Embryonic facial prominence (tissue), 1 donor: ENCODE measurements around the gene RXRA.

Source experiments
- DNase-seq: peaks from one replicate; pipeline ENCODE4 v3.0.0-alpha.2; 2016; ENCODE audit errors: extremely low spot score

RXRA gene

GRCh38 chr9:134414900-134415425, 88.7 kb downstream of the RXRA start:
- DNase-seq, result no peak

GRCh38 chr9:134416385-134417015, 90.2 kb downstream of the RXRA start:
- no peak for DNase-seq

- DNase-seq, result no peak
These were observed 92.1 kb downstream of the RXRA start for GRCh38 chr9:134418354-134418753.

- no peak for DNase-seq
These were observed 92.9 kb downstream of the RXRA start for GRCh38 chr9:134419000-134419683.

GRCh38 chr9:134419684-134420076, 93.4 kb downstream of the RXRA start:
- DNase-seq, result no peak

- no peak for DNase-seq
These were observed 94.1 kb downstream of the RXRA start for GRCh38 chr9:134420281-134420845.

- no peak for DNase-seq
These were observed 94.7 kb downstream of the RXRA start for GRCh38 chr9:134420974-134421432.

GRCh38 chr9:134421888-134422287, 95.6 kb downstream of the RXRA start:
- DNase-seq, result no peak

- no peak for DNase-seq
These were observed 96.2 kb downstream of the RXRA start for GRCh38 chr9:134422301-134423090.

- DNase-seq, result no peak
These were observed 96.9 kb downstream of the RXRA start for GRCh38 chr9:134423166-134423565.

GRCh38 chr9:134423749-134424148, 97.5 kb downstream of the RXRA start:
- DNase-seq, result no peak

GRCh38 chr9:134424818-134425217, 98.6 kb downstream of the RXRA start:
- no peak for DNase-seq

GRCh38 chr9:134425401-134425800, 99.1 kb downstream of the RXRA start:
- no peak for DNase-seq

- no peak for DNase-seq
These were observed 99.6 kb downstream of the RXRA start for GRCh38 chr9:134425812-134426211.

- no peak for DNase-seq
These were observed 100.2 kb downstream of the RXRA start for GRCh38 chr9:134426436-134426835.

- DNase-seq, result no peak
These were observed 101.0 kb downstream of the RXRA start for GRCh38 chr9:134427153-134427782.

GRCh38 chr9:134428559-134428958, 102.3 kb downstream of the RXRA start:
- no peak for DNase-seq

- no peak for DNase-seq
These were observed 102.8 kb downstream of the RXRA start for GRCh38 chr9:134429007-134429406.

GRCh38 chr9:134429481-134429880, 103.2 kb downstream of the RXRA start:
- no peak for DNase-seq

GRCh38 chr9:134431095-134431494, 104.8 kb downstream of the RXRA start:
- DNase-seq, result no peak

- DNase-seq, result no peak
These were observed 105.4 kb downstream of the RXRA start for GRCh38 chr9:134431626-134432025.

GRCh38 chr9:134432471-134432870, 106.2 kb downstream of the RXRA start:
- DNase-seq, result no peak
